Left ventricle myocardium inferior (tissue), 1 donor: ENCODE measurements around the gene C10orf90. TPM values are rescaled to one million over a fixed set of nuclear protein-coding genes. Genes with fewer than 3 reads are reported as not detected.

Experiments
- DNase-seq: peaks from one replicate; pipeline ENCODE4 v3.0.0-alpha.2; 2020
- H3K27ac ChIP-seq: fragments of 200-600 bp; replicated peaks from 2 replicates; pipeline ENCODE4 v1.8.0; 2021
- H3K27me3 ChIP-seq: fragments of 200-600 bp; 2 replicates; pipeline ENCODE4 v1.8.0; 2021; ENCODE audit warnings: low read depth
- H3K36me3 ChIP-seq: fragments of 200-600 bp; 2 replicates; pipeline ENCODE4 v1.8.0; 2021
- H3K4me1 ChIP-seq: fragments of 200-600 bp; 2 replicates; pipeline ENCODE4 v1.8.0; 2021
- H3K4me3 ChIP-seq: fragments of 200-600 bp; 2 replicates; pipeline ENCODE4 v1.8.0; 2021; ENCODE audit warnings: mild to moderate bottlenecking, moderate library complexity
- H3K9me3 ChIP-seq: fragments of 200-600 bp; replicated peaks from 2 replicates; pipeline ENCODE4 v1.8.0; 2021
- CTCF ChIP-seq: fragments of 200-600 bp; IDR thresholded peaks from 2 replicates; pipeline ENCODE4 v1.8.0; 2021; ENCODE audit warnings: antibody characterized with exemption, mild to moderate bottlenecking, borderline replicate concordance
- intact Hi-C: fragments of 100-400 bp; cut with micrococcal nuclease; formaldehyde crosslinking; loops from one replicate; pipeline ENCODE4 v1.11.0; 2022
- total RNA-seq: library from RNA; stranded (reverse); fragmentation: NEBNext Ultra II Directional; extraction: Animal tissue kit (Norgen Biotek cat#: 25700); gene quantifications from one replicate; pipeline ENCODE4 v1.2.1, GENCODE V29; 2021
- donor health status: DM: no; HTN: yes; CAD: no; lungs with severe emphysema.

Gene C10orf90
- total RNA-seq, 1 donor from 2014 or later, result not detected

GRCh38 chr10:126475074-126475691 lies 195.3 kb downstream of the C10orf90 start:
- Histone ChIP-seq H3K4me3 (no peak overlapping the region), H3K27me3 (peaks cover 41% of the 10 kb centered on the region), H3K4me1 (peaks cover 10% of the 10 kb centered on the region), H3K36me3 (no peaks in the 10 kb centered on the region), H3K9me3 (no peaks in the 10 kb centered on the region), H3K27ac (no peak overlapping the region)
- DNase-seq, result no peak
- no peak for TF ChIP-seq CTCF
- intact Hi-C loops, result no loop called here

DNA sequence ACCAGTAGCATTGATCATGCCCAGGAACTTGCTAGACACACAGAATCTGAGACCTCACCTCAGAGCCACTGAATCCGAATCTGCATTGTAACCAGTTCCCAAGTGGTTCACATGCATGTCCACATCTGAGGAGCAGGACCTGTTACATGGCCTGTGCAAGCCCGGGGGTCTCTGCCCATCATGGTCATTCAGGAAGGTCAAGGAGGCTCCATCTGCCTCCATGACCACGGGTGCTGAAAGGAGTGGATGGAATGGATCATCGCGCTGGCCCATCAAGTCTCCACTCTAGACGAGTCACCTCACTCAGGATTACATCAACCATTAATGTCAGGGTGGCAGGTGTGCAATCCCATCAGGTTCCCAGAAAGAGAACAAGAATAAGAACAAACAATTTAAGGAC lies 196.5 kb downstream of the C10orf90 start:
- Histone ChIP-seq H3K27me3 (peaks cover 50% of the 10 kb centered on the region), H3K4me3 (no peak overlapping the region), H3K9me3 (no peaks in the 10 kb centered on the region), H3K27ac (no peak overlapping the region), H3K36me3 (no peaks in the 10 kb centered on the region), H3K4me1 (peaks cover 10% of the 10 kb centered on the region)
- intact Hi-C loops, result no loop called here
- no peak for TF ChIP-seq CTCF
- no peak for DNase-seq

GRCh38 chr10:126470991-126471390 lies 199.5 kb downstream of the C10orf90 start:
- TF ChIP-seq CTCF, result no peak
- no peak overlapping the region for H3K4me3 ChIP-seq
- peaks cover 64% of the 10 kb centered on the region for H3K27me3 ChIP-seq
- DNase-seq, result no peak
- no peaks in the 10 kb centered on the region for H3K36me3 ChIP-seq
- peaks cover 2% of the 10 kb centered on the region for H3K4me1 ChIP-seq
- no peak overlapping the region for H3K27ac ChIP-seq
- intact Hi-C loops, result no loop called here
- H3K9me3 ChIP-seq, result no peaks in the 10 kb centered on the region

- intact Hi-C loops, result no loop called here
- no peaks in the 10 kb centered on the region for H3K9me3 ChIP-seq
- no peaks in the 10 kb centered on the region for H3K4me1 ChIP-seq
- DNase-seq, result no peak
- H3K27me3 ChIP-seq, result peaks cover 64% of the 10 kb centered on the region
- H3K27ac ChIP-seq, result no peak overlapping the region
- no peak for TF ChIP-seq CTCF
- no peaks in the 10 kb centered on the region for H3K36me3 ChIP-seq
- no peak overlapping the region for H3K4me3 ChIP-seq
Observed at GRCh38 chr10:126469692-126470091, 200.8 kb downstream of the C10orf90 start.

- intact Hi-C loops, result no loop called here
- Histone ChIP-seq H3K4me3 (no peak overlapping the region), H3K9me3 (no peaks in the 10 kb centered on the region), H3K27me3 (peaks cover 69% of the 10 kb centered on the region), H3K4me1 (no peaks in the 10 kb centered on the region), H3K27ac (no peak overlapping the region), H3K36me3 (no peaks in the 10 kb centered on the region)
- TF ChIP-seq CTCF, result no peak
- DNase-seq, result no peak
Observed at GRCh38 chr10:126468876-126469643, 201.4 kb downstream of the C10orf90 start.
